ENCODE results near the gene FSTL1. TPM values are rescaled to one million over a fixed set of nuclear protein-coding genes. Genes with fewer than 3 reads are reported as not detected.

FSTL1 gene
- total RNA-seq, 4 donors from 2014 or later, result 409 to 701 (median 677) TPM

GRCh38 chr3:120496278-120497002, 45.6 kb upstream of the FSTL1 start:
- Histone ChIP-seq H3K27ac (replicated peaks in 1 of 4) (peak overlapping the region; percentile 58 to 81 (median 72)), H3K27me3 (no peaks in the 10 kb centered on the region), H3K4me3 (no peak overlapping the region), H3K9me3 (peaks cover 0 to 11% (median 4%) of the 10 kb centered on the region in 4 donors), H3K36me3 (no peaks in the 10 kb centered on the region), H3K4me1 (peaks cover 9 to 38% (median 35%) of the 10 kb centered on the region in 4 donors)
- intact Hi-C loops (cut with DNase I), result loop anchor here (2.0 to 5.0 kb wide), 2 partner anchors 46 to 74 kb away; partner anchors contain the start of gene FSTL1
- WGBS, result 44% methylated on average over 3 of the region's 3 CpGs
- peak; percentile 42 for DNase-seq (ENCODE audit: extremely low spot score)
- no peak for TF ChIP-seq POLR2A (IDR thresholded peaks at IDR 0.05; ENCODE audit: low read depth)
- TF ChIP-seq EP300 (IDR thresholded peaks at IDR 0.05), result no peak
- TF ChIP-seq, protein P1, sequence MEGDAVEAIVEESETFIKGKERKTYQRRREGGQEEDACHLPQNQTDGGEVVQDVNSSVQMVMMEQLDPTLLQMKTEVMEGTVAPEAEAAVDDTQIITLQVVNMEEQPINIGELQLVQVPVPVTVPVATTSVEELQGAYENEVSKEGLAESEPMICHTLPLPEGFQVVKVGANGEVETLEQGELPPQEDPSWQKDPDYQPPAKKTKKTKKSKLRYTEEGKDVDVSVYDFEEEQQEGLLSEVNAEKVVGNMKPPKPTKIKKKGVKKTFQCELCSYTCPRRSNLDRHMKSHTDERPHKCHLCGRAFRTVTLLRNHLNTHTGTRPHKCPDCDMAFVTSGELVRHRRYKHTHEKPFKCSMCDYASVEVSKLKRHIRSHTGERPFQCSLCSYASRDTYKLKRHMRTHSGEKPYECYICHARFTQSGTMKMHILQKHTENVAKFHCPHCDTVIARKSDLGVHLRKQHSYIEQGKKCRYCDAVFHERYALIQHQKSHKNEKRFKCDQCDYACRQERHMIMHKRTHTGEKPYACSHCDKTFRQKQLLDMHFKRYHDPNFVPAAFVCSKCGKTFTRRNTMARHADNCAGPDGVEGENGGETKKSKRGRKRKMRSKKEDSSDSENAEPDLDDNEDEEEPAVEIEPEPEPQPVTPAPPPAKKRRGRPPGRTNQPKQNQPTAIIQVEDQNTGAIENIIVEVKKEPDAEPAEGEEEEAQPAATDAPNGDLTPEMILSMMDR (IDR thresholded peaks at IDR 0.05), result no peak
- TF ChIP-seq POLR2AphosphoS5 (IDR thresholded peaks at IDR 0.05), result peak in 1 of 2 donors; percentile 15

DNA sequence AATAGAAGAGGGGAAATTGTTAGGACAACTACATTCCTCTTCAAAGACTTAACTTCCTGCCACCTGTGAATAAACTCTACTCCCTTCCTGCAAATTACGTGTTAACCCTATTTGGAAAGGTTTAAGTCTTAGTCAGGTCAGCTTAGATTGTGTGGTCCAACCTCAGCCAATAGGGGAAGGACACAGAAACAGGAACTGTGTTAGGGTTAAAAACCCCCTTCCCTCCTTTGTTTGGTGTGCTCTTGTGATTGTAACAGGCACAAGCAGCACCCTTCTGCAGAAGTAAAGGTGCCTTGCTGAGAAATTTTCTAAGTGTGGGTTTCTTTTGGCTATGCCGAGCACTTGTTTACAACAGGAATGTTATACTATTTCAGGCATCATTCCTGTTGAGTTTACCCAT, 45.0 kb upstream of the FSTL1 start:
- TF ChIP-seq EP300 (IDR thresholded peaks at IDR 0.05) (no peak), POLR2A (IDR thresholded peaks at IDR 0.05; ENCODE audit: low read depth) (no peak), POLR2AphosphoS5 (IDR thresholded peaks at IDR 0.05) (no peak)
- TF ChIP-seq, protein P1 (IDR thresholded peaks at IDR 0.05), result no peak
- no peaks in the 10 kb centered on the region for H3K36me3 ChIP-seq
- 70% methylated on average over 2 of the region's 2 CpGs for WGBS
- H3K4me3 ChIP-seq, result no peak overlapping the region
- no peak for DNase-seq (ENCODE audit: extremely low spot score)
- H3K27me3 ChIP-seq, result no peaks in the 10 kb centered on the region
- H3K9me3 ChIP-seq, result peaks cover 0 to 11% (median 4%) of the 10 kb centered on the region in 4 donors
- intact Hi-C loops (cut with DNase I), result loop anchor here (2.0 to 5.0 kb wide), 2 partner anchors 45 to 74 kb away; partner anchors contain the start of gene FSTL1
- H3K4me1 ChIP-seq, result peaks cover 9 to 38% (median 35%) of the 10 kb centered on the region in 4 donors
- H3K27ac ChIP-seq (replicated peaks in 1 of 4), result peak overlapping the region; percentile 58 to 81 (median 72)

DNA sequence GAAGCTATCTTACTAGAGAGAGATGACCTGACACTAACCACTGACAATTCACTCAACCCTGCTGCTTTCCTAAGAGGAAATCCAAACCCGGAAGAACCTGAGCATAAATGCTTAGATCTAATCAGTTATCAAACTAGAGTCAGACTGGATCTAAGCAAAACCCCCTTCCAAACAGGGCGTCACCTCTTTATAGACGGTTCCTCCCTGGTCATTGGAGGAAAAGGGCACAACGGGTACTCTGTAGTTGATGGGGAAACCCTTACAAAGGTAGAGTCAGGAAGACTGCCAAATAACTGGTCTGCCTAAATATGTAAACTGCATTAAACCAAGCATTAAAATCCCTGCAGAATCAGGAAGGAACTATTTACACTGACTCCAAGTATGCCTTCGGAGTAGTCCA, 41.3 kb upstream of the FSTL1 start:
- no peak for TF ChIP-seq EP300 (IDR thresholded peaks at IDR 0.05)
- no peak for TF ChIP-seq POLR2A (IDR thresholded peaks at IDR 0.05; ENCODE audit: low read depth)
- DNase-seq (ENCODE audit: extremely low spot score), result peak; percentile 50
- 76% methylated on average over 5 of the region's 5 CpGs for WGBS
- Histone ChIP-seq H3K27me3 (no peaks in the 10 kb centered on the region), H3K4me1 (peaks cover 0 to 27% (median 24%) of the 10 kb centered on the region in 4 donors), H3K36me3 (no peaks in the 10 kb centered on the region), H3K4me3 (no peak overlapping the region), H3K9me3 (peaks cover 0 to 11% (median 4%) of the 10 kb centered on the region in 4 donors), H3K27ac (replicated peaks in 1 of 4) (no peak overlapping the region)
- intact Hi-C loops (cut with DNase I), result no loop called here

GRCh38 chr3:120489421-120489820, 38.6 kb upstream of the FSTL1 start:
- Histone ChIP-seq H3K27me3 (no peaks in the 10 kb centered on the region), H3K27ac (replicated peaks in 1 of 4) (no peak overlapping the region), H3K9me3 (no peaks in the 10 kb centered on the region), H3K4me3 (no peak overlapping the region), H3K4me1 (peaks cover 0 to 26% (median 20%) of the 10 kb centered on the region in 4 donors), H3K36me3 (no peaks in the 10 kb centered on the region)
- DNase-seq (ENCODE audit: extremely low spot score), result peak; percentile 14
- intact Hi-C loops (cut with DNase I), result no loop called here
- WGBS, result 95% methylated on average over 2 of the region's 2 CpGs
- TF ChIP-seq, protein P1 (IDR thresholded peaks at IDR 0.05), result no peak
- TF ChIP-seq POLR2AphosphoS5 (IDR thresholded peaks at IDR 0.05), result no peak
- TF ChIP-seq POLR2A (IDR thresholded peaks at IDR 0.05; ENCODE audit: low read depth), result no peak
- TF ChIP-seq EP300 (IDR thresholded peaks at IDR 0.05), result no peak

GRCh38 chr3:120488296-120488695, 37.5 kb upstream of the FSTL1 start:
- Histone ChIP-seq H3K27me3 (no peaks in the 10 kb centered on the region), H3K36me3 (no peaks in the 10 kb centered on the region), H3K9me3 (no peaks in the 10 kb centered on the region), H3K4me1 (peaks cover 0 to 26% (median 20%) of the 10 kb centered on the region in 4 donors), H3K4me3 (no peak overlapping the region), H3K27ac (replicated peaks in 1 of 4) (peak overlapping the region; percentile 34 to 43 (median 40))
- TF ChIP-seq EP300 (IDR thresholded peaks at IDR 0.05) (no peak), POLR2A (IDR thresholded peaks at IDR 0.05; ENCODE audit: low read depth) (no peak), POLR2AphosphoS5 (IDR thresholded peaks at IDR 0.05) (no peak)
- TF ChIP-seq, protein P1 (IDR thresholded peaks at IDR 0.05), result no peak
- intact Hi-C loops (cut with DNase I), result no loop called here
- peak; percentile 62 for DNase-seq (ENCODE audit: extremely low spot score)
- 78% methylated on average over 3 of the region's 3 CpGs for WGBS
